ENCODE data around the gene PVR.
A peak's percentile ranks its signal among the peaks of the same experiment; 100 is the strongest.
"Not testable (repeated sequence)": the region's sequence is repeated elsewhere in the genome, so short reads cannot be mapped to it uniquely, and the experiment has no call there.

PVR gene

GRCh38 chr19:44618640-44619357 lies 24.9 kb upstream of the PVR start:
- no peak for DNase-seq

- DNase-seq = no peak
These were observed 23.0 kb upstream of the PVR start for GRCh38 chr19:44620667-44621066.

GRCh38 chr19:44621367-44621766 lies 22.3 kb upstream of the PVR start:
- DNase-seq = no peak

GRCh38 chr19:44623080-44623479 lies 20.6 kb upstream of the PVR start:
- no peak for DNase-seq

- no peak for DNase-seq
These were observed 20.1 kb upstream of the PVR start for GRCh38 chr19:44623626-44624025.

GRCh38 chr19:44624840-44625354 lies 18.8 kb upstream of the PVR start:
- no peak for DNase-seq

GRCh38 chr19:44625637-44626036 lies 18.1 kb upstream of the PVR start:
- DNase-seq = not testable (repeated sequence)

GRCh38 chr19:44626048-44626624 lies 17.6 kb upstream of the PVR start:
- no peak for DNase-seq

- no peak for DNase-seq
These were observed 16.1 kb upstream of the PVR start for GRCh38 chr19:44627631-44628030.

GRCh38 chr19:44628793-44629192 lies 14.9 kb upstream of the PVR start:
- DNase-seq = no peak

GRCh38 chr19:44631611-44632010 lies 12.1 kb upstream of the PVR start:
- not testable (repeated sequence) for DNase-seq

- DNase-seq = not testable (repeated sequence)
These were observed 9.7 kb upstream of the PVR start for GRCh38 chr19:44634058-44634457.

GRCh38 chr19:44634785-44635184 lies 8.9 kb upstream of the PVR start:
- DNase-seq = no peak

GRCh38 chr19:44635581-44636438 lies 7.9 kb upstream of the PVR start:
- DNase-seq = no peak

- DNase-seq = no peak
These were observed 7.0 kb upstream of the PVR start for GRCh38 chr19:44636439-44637389.

- DNase-seq = no peak
These were observed 6.3 kb upstream of the PVR start for GRCh38 chr19:44637390-44637764.

GRCh38 chr19:44640518-44640917 lies 3.2 kb upstream of the PVR start:
- DNase-seq = no peak

- no peak for DNase-seq
These were observed 2.0 kb upstream of the PVR start for GRCh38 chr19:44641501-44642265.

- DNase-seq = no peak
These were observed 1.3 kb upstream of the PVR start for GRCh38 chr19:44642377-44642776.

GRCh38 chr19:44644402-44645016 lies 799 bp downstream of the PVR start:
- peak; percentile 29 to 42 for DNase-seq

GRCh38 chr19:44645407-44646048 lies 1.8 kb downstream of the PVR start:
- no peak for DNase-seq

Measured in NCI-H1930 (cell line).